HepG2 (cell line): ENCODE measurements around the gene EZH1. TPM values are rescaled to one million over a fixed set of nuclear protein-coding genes. Genes with fewer than 3 reads are reported as not detected.

Source experiments
- ATF1 ChIP-seq: IDR thresholded peaks from 2 replicates; pipeline ENCODE4 v1.6.1; 2016; ENCODE audit warnings: mild to moderate bottlenecking, control low read depth
- GLI4 ChIP-seq: sonication (generic); formaldehyde crosslinking; IDR thresholded peaks from 2 replicates; pipeline ENCODE4 v1.5.1; 2020; ENCODE audit warnings: missing genetic modification reagents, mild to moderate bottlenecking, moderate library complexity, borderline replicate concordance
- KMT2A ChIP-seq: sonication (generic); formaldehyde crosslinking; IDR thresholded peaks from 2 replicates; pipeline ENCODE4 v1.4.0; 2020; ENCODE audit warnings: missing genetic modification reagents
- MTA1 ChIP-seq: sonication (generic); formaldehyde crosslinking; IDR thresholded peaks from 2 replicates; pipeline ENCODE4 v1.4.0; 2020; ENCODE audit warnings: missing genetic modification reagents, mild to moderate bottlenecking, borderline replicate concordance
- NFYB ChIP-seq: sonication (generic); formaldehyde crosslinking; IDR thresholded peaks from 2 replicates; pipeline ENCODE4 v1.4.0; 2020; ENCODE audit warnings: missing genetic modification reagents
- PAX8 ChIP-seq: sonication (generic); formaldehyde crosslinking; IDR thresholded peaks from 2 replicates; pipeline ENCODE4 v1.8.0; 2022; ENCODE audit warnings: mild to moderate bottlenecking, missing genetic modification reagents, borderline replicate concordance
- PHF5A ChIP-seq: IDR thresholded peaks from one replicate; pipeline ENCODE4 v1.6.1; 2018; ENCODE audit warnings: low read depth, missing genetic modification reagents; ENCODE audit not compliant: unreplicated experiment
- SATB2 ChIP-seq: sonication (generic); formaldehyde crosslinking; IDR thresholded peaks from 2 replicates; pipeline ENCODE4 v1.5.0; 2020; ENCODE audit warnings: missing genetic modification reagents
- SNAPC5 ChIP-seq: sonication (generic); formaldehyde crosslinking; IDR thresholded peaks from 2 replicates; pipeline ENCODE4 v1.8.1; 2023; ENCODE audit warnings: mild to moderate bottlenecking, missing genetic modification reagents, borderline replicate concordance
- TRIM22 ChIP-seq: fragments of 450-650 bp; IDR thresholded peaks from 2 replicates; pipeline ENCODE4 v1.6.1; 2017
- ZFP41 ChIP-seq: sonication (generic); formaldehyde crosslinking; IDR thresholded peaks from 2 replicates; pipeline ENCODE4 v1.4.0; 2020; ENCODE audit warnings: mild to moderate bottlenecking, missing genetic modification reagents, borderline replicate concordance
- ZNF501 ChIP-seq: sonication (generic); formaldehyde crosslinking; IDR thresholded peaks from 2 replicates; pipeline ENCODE4 v1.5.1; 2020; ENCODE audit warnings: mild to moderate bottlenecking, moderate library complexity, missing genetic modification reagents
- ZNF513 ChIP-seq: sonication (generic); formaldehyde crosslinking; conservative IDR thresholded peaks from 2 replicates; pipeline ENCODE4 v1.5.0; 2020; ENCODE audit warnings: missing genetic modification reagents
- ZNF557 ChIP-seq: sonication (generic); formaldehyde crosslinking; IDR thresholded peaks from 2 replicates; pipeline ENCODE4 v1.4.0; 2020; ENCODE audit warnings: missing genetic modification reagents
- ZNF567 ChIP-seq: sonication (generic); formaldehyde crosslinking; IDR thresholded peaks from 2 replicates; pipeline ENCODE4 v1.8.1; 2023; ENCODE audit warnings: mild to moderate bottlenecking, missing genetic modification reagents, borderline replicate concordance
- ZNF772 ChIP-seq: sonication (generic); formaldehyde crosslinking; IDR thresholded peaks from 2 replicates; pipeline ENCODE4 v1.5.0; 2020; ENCODE audit warnings: mild to moderate bottlenecking, missing genetic modification reagents
- polyA plus RNA-seq, 8 experiments: library from polyadenylated mRNA; depleted of rRNA in 3 of 8; stranded (reverse) in 7 of 8; unstranded in 1 of 8; fragments of >200 nt; fragmentation: Illumina TruSeq in 4 of 8; extraction: Trizol in 4 of 8; gene quantifications; 2 replicates each; pipeline versions ENCODE4 v1.2.1 to v1.2.3, GENCODE V29; 2011 to 2016; ENCODE audit warnings: low read depth in 4 of 8, missing spikeins in 1 of 8, mixed read lengths in 1 of 8; ENCODE audit not compliant: insufficient read depth in 1 of 8
- total RNA-seq, 5 experiments: library from RNA; depleted of rRNA; stranded (reverse); fragments of >200 nt; fragmentation: Illumina TruSeq; extraction: Trizol; gene quantifications; 2 replicates each; pipeline ENCODE4 v1.2.3, GENCODE V29; 2016; ENCODE audit warnings: low read depth in 1 of 5
- TF ChIP-seq, protein P1 (sequence below): sonication (generic); formaldehyde crosslinking; IDR thresholded peaks from 2 replicates; pipeline ENCODE4 v1.8.0; 2023; ENCODE audit warnings: mild to moderate bottlenecking, missing genetic modification reagents
- TF ChIP-seq, protein P2 (sequence below): sonication (generic); formaldehyde crosslinking; conservative IDR thresholded peaks from 2 replicates; pipeline ENCODE4 v1.4.0; 2020; ENCODE audit warnings: missing genetic modification reagents
- TF ChIP-seq, protein P3 (sequence below): sonication (generic); formaldehyde crosslinking; IDR thresholded peaks from 2 replicates; pipeline ENCODE4 v1.9.0; 2022; ENCODE audit warnings: low read depth, missing genetic modification reagents

The EZH1 gene
- total and polyA plus RNA-seq, 2 of the 13 experiments (the other 11 are each of a cell fraction or from before 2014, with no cell fraction given): 11.6 to 24.0 TPM

DNA sequence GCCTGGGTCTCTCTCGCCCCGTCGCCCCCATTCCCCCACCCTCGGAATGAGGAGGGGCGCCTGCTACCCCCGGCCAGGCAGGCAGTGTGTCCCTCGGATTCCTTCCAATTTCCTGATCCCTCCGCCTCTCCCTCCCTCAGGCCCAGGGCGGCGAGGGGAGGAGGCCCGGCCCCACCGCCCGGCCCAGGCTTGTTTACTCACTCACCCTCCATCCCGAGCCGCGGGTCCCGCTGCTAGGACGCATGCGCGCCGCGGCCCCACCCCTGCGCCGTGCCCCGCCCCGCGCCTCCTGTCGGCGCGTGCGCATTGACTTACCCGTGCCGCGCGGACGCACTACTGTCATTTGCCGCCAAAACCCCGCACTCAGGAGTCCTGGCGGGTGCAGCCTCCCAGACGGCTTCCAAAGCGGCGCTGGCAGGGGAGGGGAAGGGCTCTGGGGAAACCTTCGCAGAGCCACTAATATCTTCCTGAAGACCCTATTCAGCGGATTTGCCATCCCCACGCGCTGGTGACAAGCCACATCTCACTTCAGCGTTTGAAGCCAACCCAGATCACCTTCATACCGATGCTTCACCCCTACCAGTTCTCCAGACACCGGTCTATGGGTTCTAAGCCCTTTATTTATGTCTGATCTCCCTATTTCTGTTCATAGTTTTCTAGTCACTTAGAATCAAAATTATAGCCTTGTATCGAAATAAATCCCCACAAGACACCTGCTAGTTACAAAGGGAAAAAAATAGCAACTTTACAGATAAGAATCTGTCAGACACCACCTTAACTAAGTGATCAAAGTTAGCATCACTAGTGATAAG lies at the start of gene EZH1 (continued):
- TF ChIP-seq, protein P1, sequence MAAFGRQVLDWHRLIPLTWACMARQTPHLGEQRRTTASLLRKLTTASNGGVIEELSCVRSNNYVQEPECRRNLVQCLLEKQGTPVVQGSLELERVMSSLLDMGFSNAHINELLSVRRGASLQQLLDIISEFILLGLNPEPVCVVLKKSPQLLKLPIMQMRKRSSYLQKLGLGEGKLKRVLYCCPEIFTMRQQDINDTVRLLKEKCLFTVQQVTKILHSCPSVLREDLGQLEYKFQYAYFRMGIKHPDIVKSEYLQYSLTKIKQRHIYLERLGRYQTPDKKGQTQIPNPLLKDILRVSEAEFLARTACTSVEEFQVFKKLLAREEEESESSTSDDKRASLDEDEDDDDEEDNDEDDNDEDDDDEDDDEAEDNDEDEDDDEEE: no peak; the same call in 1 of the 2 replicates
- no peak for TF ChIP-seq PAX8 (CRISPR knock-in tag)
- TF ChIP-seq SATB2 (CRISPR knock-in tag): no peak; the same call in 1 of the 2 replicates
- peak; percentile 78; the same call in 1 of the 2 replicates for TF ChIP-seq ZNF567
- no peak; the same call in 1 of the 2 replicates for TF ChIP-seq NFYB (CRISPR knock-in tag)
- TF ChIP-seq, protein P2, sequence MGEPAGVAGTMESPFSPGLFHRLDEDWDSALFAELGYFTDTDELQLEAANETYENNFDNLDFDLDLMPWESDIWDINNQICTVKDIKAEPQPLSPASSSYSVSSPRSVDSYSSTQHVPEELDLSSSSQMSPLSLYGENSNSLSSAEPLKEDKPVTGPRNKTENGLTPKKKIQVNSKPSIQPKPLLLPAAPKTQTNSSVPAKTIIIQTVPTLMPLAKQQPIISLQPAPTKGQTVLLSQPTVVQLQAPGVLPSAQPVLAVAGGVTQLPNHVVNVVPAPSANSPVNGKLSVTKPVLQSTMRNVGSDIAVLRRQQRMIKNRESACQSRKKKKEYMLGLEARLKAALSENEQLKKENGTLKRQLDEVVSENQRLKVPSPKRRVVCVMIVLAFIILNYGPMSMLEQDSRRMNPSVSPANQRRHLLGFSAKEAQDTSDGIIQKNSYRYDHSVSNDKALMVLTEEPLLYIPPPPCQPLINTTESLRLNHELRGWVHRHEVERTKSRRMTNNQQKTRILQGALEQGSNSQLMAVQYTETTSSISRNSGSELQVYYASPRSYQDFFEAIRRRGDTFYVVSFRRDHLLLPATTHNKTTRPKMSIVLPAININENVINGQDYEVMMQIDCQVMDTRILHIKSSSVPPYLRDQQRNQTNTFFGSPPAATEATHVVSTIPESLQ: 0 out of 2 replicates have a peak, but pooled peaks have one; percentile 18
- peak; percentile 97 for TF ChIP-seq ZFP41 (CRISPR knock-in tag)
- no peak for TF ChIP-seq TRIM22
- TF ChIP-seq ZNF513 (CRISPR knock-in tag): 0 out of 2 replicates have a peak, but pooled peaks have one; percentile 25
- TF ChIP-seq ZNF501 (CRISPR knock-in tag): peak; percentile 94
- peak; percentile 33 for TF ChIP-seq GLI4
- 0 out of 2 replicates have a peak, but pooled peaks have one; percentile 95 for TF ChIP-seq ZNF557 (CRISPR knock-in tag)
- peak; percentile 97 for TF ChIP-seq ZNF772
- TF ChIP-seq, protein P3, sequence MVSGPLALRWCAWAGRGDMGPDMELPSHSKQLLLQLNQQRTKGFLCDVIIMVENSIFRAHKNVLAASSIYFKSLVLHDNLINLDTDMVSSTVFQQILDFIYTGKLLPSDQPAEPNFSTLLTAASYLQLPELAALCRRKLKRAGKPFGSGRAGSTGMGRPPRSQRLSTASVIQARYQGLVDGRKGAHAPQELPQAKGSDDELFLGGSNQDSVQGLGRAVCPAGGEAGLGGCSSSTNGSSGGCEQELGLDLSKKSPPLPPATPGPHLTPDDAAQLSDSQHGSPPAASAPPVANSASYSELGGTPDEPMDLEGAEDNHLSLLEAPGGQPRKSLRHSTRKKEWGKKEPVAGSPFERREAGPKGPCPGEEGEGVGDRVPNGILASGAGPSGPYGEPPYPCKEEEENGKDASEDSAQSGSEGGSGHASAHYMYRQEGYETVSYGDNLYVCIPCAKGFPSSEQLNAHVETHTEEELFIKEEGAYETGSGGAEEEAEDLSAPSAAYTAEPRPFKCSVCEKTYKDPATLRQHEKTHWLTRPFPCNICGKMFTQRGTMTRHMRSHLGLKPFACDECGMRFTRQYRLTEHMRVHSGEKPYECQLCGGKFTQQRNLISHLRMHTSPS (CRISPR knock-in tag): no peak
- TF ChIP-seq PHF5A (CRISPR knock-in tag): no peak
- no peak for TF ChIP-seq ATF1 (CRISPR knock-in tag)
- TF ChIP-seq KMT2A (CRISPR knock-in tag): no peak; the same call in none of the 2 replicates
- peak; percentile 87; the same call in 1 of the 2 replicates for TF ChIP-seq SNAPC5
- peak; percentile 54; the same call in 1 of the 2 replicates for TF ChIP-seq MTA1 (CRISPR knock-in tag)
